Neural progenitor cell (in vitro differentiated cells): ENCODE measurements around the gene GTF2IRD1.
"Not testable (repeated sequence)": the region's sequence is repeated elsewhere in the genome, so short reads cannot be mapped to it uniquely, and the experiment has no call there.

Experiments
- CTCF ChIP-seq: fragments of 200-600 bp; sonication (generic); IDR thresholded peaks from 2 replicates; pipeline ENCODE4 v1.5.1; 2017; ENCODE audit warnings: antibody characterized with exemption, mild to moderate bottlenecking
- EZH2 ChIP-seq: fragments of 200-600 bp; sonication (generic); IDR thresholded peaks from 2 replicates; pipeline ENCODE4 v1.6.1; 2017; ENCODE audit warnings: antibody characterized with exemption, mild to moderate bottlenecking, moderate library complexity
- EZH2phosphoT487 ChIP-seq: fragments of 200-600 bp; sonication (generic); IDR thresholded peaks from 2 replicates; pipeline ENCODE4 v1.6.1; 2017; ENCODE audit warnings: antibody characterized with exemption

GRCh38 chr7:74496773-74497172, 43.1 kb downstream of the GTF2IRD1 start:
- not testable (repeated sequence) for TF ChIP-seq CTCF, EZH2, EZH2phosphoT487
